IMR-90 (cell line): ENCODE results near the gene GYS1. TPM values are rescaled to one million over a fixed set of nuclear protein-coding genes. Genes with fewer than 3 reads are reported as not detected.

Experiments used
- ATAC-seq: fragments of 200-7000 bp; cut with Tn5 transposase; 2 replicates; pipeline ENCODE4 v1.9.1; 2020; ENCODE audit warnings: low read depth, mild to moderate bottlenecking, moderate library complexity
- BruUV-seq: library from RNA; stranded (reverse); fragments of 400-500 nt; replicated peaks from 2 replicates; lab custom pipeline; 2021; lab: Mats Ljungman, UMichigan
- CTCF ChIA-PET: fragments of 300-600 bp; formaldehyde crosslinking; extraction: SDS; loops from one replicate; lab custom pipeline; 2021; ENCODE audit warnings: antibody characterized with exemption; lab: Yijun Ruan, JAX
- POLR2A ChIA-PET: fragments of 300-600 bp; sonication (Branson Sonifier 250); formaldehyde crosslinking; loops from one replicate; lab custom pipeline; 2022; ENCODE audit warnings: antibody characterized with exemption; ENCODE audit not compliant: unreplicated experiment; lab: Charles Lee
- DNase-seq: peaks from one replicate; pipeline ENCODE4 v3.0.0; 2013
- H2AFZ ChIP-seq: replicated peaks from 2 replicates; pipeline ENCODE3; 2013; ENCODE audit warnings: low read length, mild to moderate bottlenecking; ENCODE audit not compliant: poor library complexity
- H2AK5ac ChIP-seq: 2 replicates; pipeline ENCODE4 v1.6.1; 2013; ENCODE audit warnings: low read depth, low read length, inconsistent platforms
- H2AK9ac ChIP-seq: replicated peaks from 2 replicates; pipeline ENCODE3; 2013; ENCODE audit warnings: mild to moderate bottlenecking, low read depth, low read length, moderate library complexity; ENCODE audit not compliant: poor library complexity
- H2BK120ac ChIP-seq: 2 replicates; pipeline ENCODE4 v1.6.1; 2013; ENCODE audit warnings: low read depth, low read length, inconsistent platforms
- H2BK15ac ChIP-seq: 3 replicates; pipeline ENCODE4 v1.6.1; 2013; ENCODE audit warnings: low read depth, low read length, inconsistent platforms
- H2BK20ac ChIP-seq: 2 replicates; pipeline ENCODE4 v1.6.1; 2013; ENCODE audit warnings: low read depth, mild to moderate bottlenecking, inconsistent platforms, low read length, moderate library complexity
- H2BK5ac ChIP-seq: 2 replicates; pipeline ENCODE4 v1.6.1; 2013; ENCODE audit warnings: mild to moderate bottlenecking, low read depth, low read length, inconsistent platforms; ENCODE audit not compliant: poor library complexity, severe bottlenecking
- H3K14ac ChIP-seq: replicated peaks from 2 replicates; pipeline ENCODE4 v1.6.1; 2013; ENCODE audit warnings: low read depth, low read length, inconsistent platforms
- H3K18ac ChIP-seq: 2 replicates; pipeline ENCODE4 v1.6.1; 2013; ENCODE audit warnings: low read depth, low read length, control low read depth
- H3K23ac ChIP-seq: 2 replicates; pipeline ENCODE4 v1.6.1; 2013; ENCODE audit warnings: low read depth, low read length, inconsistent platforms
- H3K27ac ChIP-seq: 2 replicates; pipeline ENCODE4 v1.5.1; 2013; ENCODE audit warnings: mild to moderate bottlenecking, control low read depth, low read length; ENCODE audit not compliant: insufficient read depth
- H3K27me3 ChIP-seq: 2 replicates; pipeline ENCODE4 v1.6.1; 2013; ENCODE audit warnings: low read length; ENCODE audit not compliant: control insufficient read depth, insufficient read depth
- H3K36me3 ChIP-seq: 2 replicates; pipeline ENCODE4 v1.6.1; 2013; ENCODE audit warnings: low read length, mixed read lengths; ENCODE audit not compliant: control insufficient read depth, insufficient read depth
- H3K4ac ChIP-seq: 2 replicates; pipeline ENCODE4 v1.6.1; 2013; ENCODE audit warnings: low read depth, low read length, inconsistent platforms
- H3K4me1 ChIP-seq: 2 replicates; pipeline ENCODE4 v1.6.1; 2013; ENCODE audit warnings: low read length, mixed read lengths; ENCODE audit not compliant: control insufficient read depth, insufficient read depth
- H3K4me2 ChIP-seq: 2 replicates; pipeline ENCODE4 v1.6.1; 2013; ENCODE audit warnings: low read depth, mild to moderate bottlenecking, control low read depth, low read length, moderate library complexity
- H3K4me3 ChIP-seq: 2 replicates; pipeline ENCODE4 v1.5.1; 2013; ENCODE audit warnings: low read depth, mild to moderate bottlenecking, control low read depth, low read length, moderate library complexity; ENCODE audit not compliant: insufficient read depth
- H3K56ac ChIP-seq: 2 replicates; pipeline ENCODE4 v1.6.1; 2013; ENCODE audit warnings: low read length, inconsistent platforms; ENCODE audit not compliant: insufficient read depth; ENCODE audit errors: extremely low read depth
- H3K79me1 ChIP-seq, 2 experiments: 2 replicates each; pipeline ENCODE4 v1.6.1; 2013; ENCODE audit warnings: low read length in 2 of 2, inconsistent platforms in 1 of 2, low read depth in 1 of 2
- H3K9ac ChIP-seq: 2 replicates; pipeline ENCODE4 v1.6.1; 2013; ENCODE audit warnings: low read depth, low read length, control low read depth
- H3K9me1 ChIP-seq: 2 replicates; pipeline ENCODE4 v1.6.1; 2013; ENCODE audit warnings: low read length, inconsistent platforms; ENCODE audit not compliant: insufficient read depth
- H3K9me3 ChIP-seq: 2 replicates; pipeline ENCODE4 v1.6.1; 2013; ENCODE audit warnings: low read length; ENCODE audit not compliant: control insufficient read depth, insufficient read depth
- H4K20me1 ChIP-seq: 2 replicates; pipeline ENCODE4 v1.6.1; 2013; ENCODE audit warnings: low read length, inconsistent platforms; ENCODE audit not compliant: insufficient read depth
- H4K5ac ChIP-seq: 2 replicates; pipeline ENCODE4 v1.6.1; 2013; ENCODE audit warnings: mild to moderate bottlenecking, low read depth, low read length, control low read depth
- H4K8ac ChIP-seq, 2 experiments: 2 replicates each; pipeline ENCODE4 v1.6.1; 2013; ENCODE audit warnings: low read depth in 2 of 2, low read length in 2 of 2, control low read depth in 1 of 2, inconsistent platforms in 1 of 2
- H4K91ac ChIP-seq: 2 replicates; pipeline ENCODE4 v1.6.1; 2013; ENCODE audit warnings: low read depth, low read length, inconsistent platforms; ENCODE audit not compliant: insufficient read depth
- BHLHE40 ChIP-seq: fragments of 150-350 bp; IDR thresholded peaks from 2 replicates; pipeline ENCODE4 v1.6.1; 2016; ENCODE audit warnings: mild to moderate bottlenecking, low read depth, low read length
- CEBPB ChIP-seq: IDR thresholded peaks from 2 replicates; pipeline ENCODE4 v1.6.1; 2012; ENCODE audit warnings: low read depth, low read length, improper control_type of control experiment
- CHD1 ChIP-seq: IDR thresholded peaks from 2 replicates; pipeline ENCODE4 v1.6.1; 2012; ENCODE audit warnings: low read depth, low read length, improper control_type of control experiment
- FOS ChIP-seq: fragments of 150-350 bp; IDR thresholded peaks from 2 replicates; pipeline ENCODE4 v1.6.1; 2016; ENCODE audit warnings: low read depth, low read length
- MAFK ChIP-seq: IDR thresholded peaks from 2 replicates; pipeline ENCODE4 v1.6.1; 2012; ENCODE audit warnings: low read depth, low read length, improper control_type of control experiment
- NFE2L2 ChIP-seq: fragments of 150-350 bp; IDR thresholded peaks from 2 replicates; pipeline ENCODE4 v1.6.1; 2016; ENCODE audit warnings: low read depth, mild to moderate bottlenecking, low read length
- POLR2A ChIP-seq: IDR thresholded peaks from 2 replicates; pipeline ENCODE4 v1.6.1; 2012; ENCODE audit warnings: mild to moderate bottlenecking, low read depth, low read length
- RCOR1 ChIP-seq: IDR thresholded peaks from 2 replicates; pipeline ENCODE4 v1.6.1; 2012; ENCODE audit warnings: mild to moderate bottlenecking, low read length, improper control_type of control experiment; ENCODE audit not compliant: insufficient replicate concordance
- RFX5 ChIP-seq: IDR thresholded peaks from 2 replicates; pipeline ENCODE4 v1.8.0; 2012; ENCODE audit warnings: low read depth, mild to moderate bottlenecking, low read length, moderate library complexity
- SMC3 ChIP-seq: fragments of 150-350 bp; IDR thresholded peaks from 2 replicates; pipeline ENCODE4 v1.6.1; 2016; ENCODE audit warnings: low read depth, mild to moderate bottlenecking, antibody characterized with exemption, low read length, moderate library complexity
- WGBS, 2 experiments: methylation state at CpG; one replicate each; pipeline versions ENCODE4 v1.1.5 to v1.1.7; 2013; ENCODE audit warnings: missing lambda C conversion rate in 2 of 2; ENCODE audit not compliant: insufficient read length in 1 of 2; ENCODE audit errors: extremely low coverage in 2 of 2; 5-methylcytosine and 5-hydroxymethylcytosine counted together
- dilution Hi-C: fragments of 300-500 bp; cut with HindIII; formaldehyde crosslinking; loops from one replicate; pipeline ENCODE4 v1.14.3; 2018; ENCODE audit warnings: low sequenced_read_pairs; ENCODE audit not compliant: unreplicated experiment
- in situ Hi-C: fragments of 300-500 bp; cut with MboI; formaldehyde crosslinking; loops from 3 replicates; pipeline ENCODE4 v1.14.3; 2019; ENCODE audit warnings: low sequenced_read_pairs, inconsistent platforms, mixed read lengths
- intact Hi-C: fragments of 100-400 bp; cut with micrococcal nuclease; formaldehyde crosslinking; loops from 2 replicates; pipeline ENCODE4 v1.10.0; 2022
- polyA plus RNA-seq, 3 experiments: library from polyadenylated mRNA; depleted of rRNA; stranded (reverse); fragments of >200 nt; gene quantifications; 2 replicates each; pipeline ENCODE4 v1.2.3, GENCODE V29; 2012; ENCODE audit warnings: low replicate concordance in 1 of 3
- total RNA-seq: library from RNA; depleted of rRNA; stranded (reverse); fragments of >200 nt; gene quantifications from 2 replicates; pipeline ENCODE4 v1.2.3, GENCODE V29; 2012

GYS1 gene
- total and polyA plus RNA-seq, 2 of the 4 experiments (the other 2 are of a cell fraction): 38.7 to 72.2 TPM

DNA sequence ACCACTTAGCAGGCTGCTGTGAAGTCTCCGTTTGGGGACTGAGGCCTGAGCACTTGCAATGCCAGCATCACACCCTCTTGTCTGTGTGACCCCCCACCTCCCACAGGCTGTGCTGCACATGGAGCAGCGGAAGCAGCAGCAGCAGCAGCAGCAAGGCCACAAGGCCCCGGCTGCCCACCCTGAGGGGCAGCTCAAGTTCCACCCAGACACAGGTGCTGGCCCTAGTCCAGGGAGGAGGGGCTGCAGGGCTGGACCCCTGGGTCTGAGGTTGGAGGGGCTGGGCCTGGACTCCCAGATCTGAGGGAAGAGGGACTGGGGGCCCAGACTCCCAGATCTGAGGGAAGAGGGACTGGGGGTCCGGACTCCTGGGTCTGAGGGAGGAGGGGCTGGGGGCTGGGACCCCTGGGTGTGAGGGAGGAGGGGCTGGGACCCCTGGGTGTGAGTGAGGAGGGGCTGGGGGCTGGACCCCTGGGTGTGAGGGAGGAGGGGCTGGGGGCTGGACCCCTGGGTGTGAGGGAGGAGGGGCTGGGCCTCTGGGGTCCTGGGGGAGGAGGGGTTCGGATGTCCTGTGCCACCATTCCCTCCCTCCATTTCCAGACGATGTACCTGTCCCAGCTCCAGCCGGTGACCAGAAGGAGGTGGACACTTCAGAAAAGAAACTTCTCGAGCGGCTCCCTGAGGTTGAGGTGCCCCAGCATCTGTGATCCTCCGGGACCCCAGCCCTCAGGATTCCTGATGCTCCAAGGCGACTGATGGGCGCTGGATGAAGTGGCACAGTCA is 71.2 kb downstream of the GYS1 start:
- BruUV-seq: no TSS peak
- H3K4ac ChIP-seq: no peak overlapping the region
- 96% methylated on average over 3 of the region's 12 CpGs; no CpG with 5 or more reads in 1 of the 2 experiments for WGBS, 2 experiments
- H3K9me1 ChIP-seq: peaks cover 12% of the 10 kb centered on the region; the same call in 1 of the 2 replicates
- POLR2A ChIA-PET: interaction anchor here (0.6 kb wide), 1 partner anchor 74 kb away, joined by 4 read pairs; no protein-coding TSS in a partner anchor
- H2AFZ ChIP-seq: peak overlapping the region; percentile 1
- peaks cover 42% of the 10 kb centered on the region for H3K36me3 ChIP-seq
- H2BK20ac ChIP-seq: no peak overlapping the region
- DNase-seq (no peak), ATAC-seq (no peak)
- intact Hi-C loops (no loop called here), in situ Hi-C loops (no loop called here), dilution Hi-C loops (no loop called here)
- H3K23ac ChIP-seq: no peak overlapping the region
- no peak overlapping the region for H4K5ac ChIP-seq
- TF ChIP-seq FOS (no peak), RCOR1 (no peak), CHD1 (no peak), MAFK (no peak), POLR2A (no peak), CEBPB (no peak), SMC3 (no peak), RFX5 (no peak), BHLHE40 (no peak), NFE2L2 (no peak)
- no peak overlapping the region for H4K91ac ChIP-seq
- H2BK5ac ChIP-seq: no peak overlapping the region
- H2AK9ac ChIP-seq: no peak overlapping the region
- no peak overlapping the region for H3K4me2 ChIP-seq
- CTCF ChIA-PET: no interaction called here
- no peak overlapping the region for H3K4me3 ChIP-seq
- no peak overlapping the region for H3K18ac ChIP-seq
- no peak overlapping the region for H4K8ac ChIP-seq
- no peaks in the 10 kb centered on the region; the same call in 1 of the 2 replicates for H4K20me1 ChIP-seq
- no peaks in the 10 kb centered on the region for H3K9me3 ChIP-seq
- no peak overlapping the region for H2AK5ac ChIP-seq
- H3K14ac ChIP-seq: no peak overlapping the region
- no peaks in the 10 kb centered on the region for H3K27me3 ChIP-seq
- H2BK120ac ChIP-seq: no peak overlapping the region
- no peak overlapping the region for H2BK15ac ChIP-seq
- peaks cover 0 to 13% of the 10 kb centered on the region in 2 experiments; a peak in 1 of 4 replicates for H3K79me1 ChIP-seq
- no peak overlapping the region for H3K9ac ChIP-seq
- no peak overlapping the region for H3K56ac ChIP-seq
- no peak overlapping the region for H3K27ac ChIP-seq
- H3K4me1 ChIP-seq: peaks cover 11% of the 10 kb centered on the region
